HEK293T (cell line): ENCODE results near the gene HS3ST6.

Experiments
- FOXM1 ChIP-seq: fragments of 450-650 bp; IDR thresholded peaks from 2 replicates; pipeline ENCODE4 v1.6.1; 2017; ENCODE audit warnings: mild to moderate bottlenecking, borderline replicate concordance
- SP1 ChIP-seq: fragments of 450-650 bp; IDR thresholded peaks from 2 replicates; pipeline ENCODE4 v1.6.1; 2017

GRCh38 chr16:1950559-1950958 is 32.3 kb upstream of the HS3ST6 start:
- no peak for TF ChIP-seq FOXM1
- TF ChIP-seq SP1 = no peak
